GM19452 (cell line): Measurements from ENCODE around the gene EPGN.

ENCODE experiments used
- ATAC-seq: cut with Tn5 transposase; IDR thresholded peaks from one replicate; pipeline ENCODE4 v1.9.1; 2021; ENCODE audit not compliant: unreplicated experiment

Gene EPGN

DNA sequence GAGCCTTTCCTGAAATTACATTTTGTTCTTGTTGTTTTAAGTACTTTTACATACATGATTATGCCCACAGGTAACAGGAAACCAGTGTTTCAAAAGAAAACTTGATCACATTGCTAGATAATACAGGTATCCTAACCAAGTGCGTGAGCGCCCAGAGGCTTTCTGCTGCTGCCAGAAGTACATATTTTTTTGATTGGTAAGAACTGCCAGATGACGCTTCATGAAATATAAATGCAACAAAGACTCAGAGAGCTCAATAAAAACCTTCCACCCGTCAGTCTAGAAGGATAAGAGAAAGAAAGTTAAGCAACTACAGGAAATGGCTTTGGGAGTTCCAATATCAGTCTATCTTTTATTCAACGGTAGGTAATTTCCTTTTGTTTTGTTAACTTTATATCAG is at the start of gene EPGN:
Gene EPGN, plus strand, starts transcription at position 256 of the 400 bp plus-strand sequence. Its CDS starts 64 bp downstream, at position 320.
- ATAC-seq: no peak

DNA sequence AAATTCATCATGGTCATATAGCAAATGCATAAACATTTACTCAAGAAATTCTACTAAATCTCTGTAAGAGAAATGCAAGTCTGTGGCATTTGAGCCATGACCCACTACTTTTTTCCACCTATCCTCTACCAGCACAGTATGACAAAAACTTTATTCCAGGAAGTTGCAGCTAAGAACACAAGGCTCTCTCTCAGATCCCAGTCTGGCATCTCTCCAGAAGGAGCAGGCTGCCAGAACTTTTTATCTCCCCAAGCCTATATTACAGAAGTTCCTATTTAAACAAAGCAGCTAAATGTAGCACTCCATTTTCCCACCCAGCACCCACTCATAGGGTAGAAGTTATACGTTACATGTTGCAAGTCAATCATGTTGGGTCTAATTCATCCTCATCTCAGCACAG is 49.3 kb upstream of the EPGN start:
- no peak for ATAC-seq

- ATAC-seq: no peak
These were observed 48.2 kb upstream of the EPGN start for GRCh38 chr4:74260036-74260435.

GRCh38 chr4:74262522-74262921 is 45.7 kb upstream of the EPGN start:
- no peak for ATAC-seq

- no peak for ATAC-seq
These were observed 44.7 kb upstream of the EPGN start for GRCh38 chr4:74263551-74263950.

- no peak for ATAC-seq
These were observed 42.2 kb upstream of the EPGN start for GRCh38 chr4:74266081-74266480.

DNA sequence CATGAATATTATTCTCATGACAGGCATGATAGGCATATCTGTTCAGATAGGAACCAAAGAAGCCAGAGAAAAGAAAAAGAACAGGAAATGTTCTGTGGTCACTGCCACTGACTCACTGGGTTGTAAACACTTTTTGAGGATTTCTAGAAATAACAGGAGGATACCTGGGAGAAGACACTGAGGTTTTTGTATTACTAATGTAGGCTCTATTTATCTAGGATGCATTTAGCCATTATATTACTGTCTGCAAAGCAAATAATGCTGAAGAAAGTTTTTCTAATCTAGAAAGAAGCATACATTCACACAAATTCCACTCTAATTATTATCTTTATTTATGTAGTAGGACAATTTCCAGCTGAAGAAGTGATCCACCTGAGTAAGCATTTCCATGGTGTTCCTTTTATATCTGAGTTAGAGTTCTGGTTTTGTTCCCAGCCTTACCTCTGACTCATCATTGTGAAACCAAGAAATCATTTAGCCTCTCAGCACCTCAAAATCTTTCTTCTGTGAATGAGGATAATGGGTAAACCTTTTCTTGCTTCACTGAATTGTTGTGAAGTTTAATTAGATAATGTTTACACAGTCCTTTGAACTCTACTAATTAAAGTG is 40.2 kb upstream of the EPGN start:
- no peak for ATAC-seq

GRCh38 chr4:74268643-74269042 is 39.6 kb upstream of the EPGN start:
- no peak for ATAC-seq

GRCh38 chr4:74278490-74278889 is 29.8 kb upstream of the EPGN start:
- ATAC-seq: no peak

DNA sequence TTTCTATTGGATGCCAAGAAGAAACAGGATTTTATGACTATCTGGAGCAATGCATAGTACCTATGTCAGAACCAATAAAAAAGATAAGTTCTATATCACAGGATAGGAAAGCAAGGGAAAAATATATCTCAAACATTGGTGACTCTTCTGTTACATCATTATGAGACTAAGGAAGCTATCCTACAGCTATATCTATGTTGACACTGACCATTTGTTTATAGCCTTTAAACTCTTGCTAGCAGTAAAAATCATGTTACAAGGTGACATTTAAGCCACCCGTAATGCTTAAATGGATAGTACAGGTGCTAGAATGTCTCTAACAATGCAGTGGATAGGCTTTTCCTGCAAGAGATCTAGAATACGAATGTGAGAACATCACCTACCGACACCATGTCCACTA is 28.6 kb upstream of the EPGN start:
- ATAC-seq: no peak

DNA sequence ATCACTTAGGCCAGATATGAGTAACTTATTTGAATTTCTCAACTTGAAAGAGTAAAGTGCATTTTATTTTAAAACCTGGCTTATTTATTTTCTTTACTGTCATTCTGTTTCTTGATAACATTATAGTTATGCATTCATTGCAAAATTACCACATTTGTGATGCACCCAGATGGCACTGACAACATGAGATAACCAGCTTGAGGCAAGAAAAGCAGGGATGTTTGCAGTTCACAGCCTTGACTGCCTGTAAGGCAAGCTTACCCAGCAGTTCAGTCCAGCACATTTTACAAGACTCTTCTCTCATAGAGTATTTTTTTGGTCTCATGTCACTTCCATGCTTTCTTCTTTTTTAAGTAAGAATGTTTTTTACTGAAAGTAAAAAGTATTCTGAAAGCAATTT is 25.3 kb upstream of the EPGN start:
- no peak for ATAC-seq

- ATAC-seq: no peak
These were observed 24.7 kb upstream of the EPGN start for GRCh38 chr4:74283614-74284013.

GRCh38 chr4:74284053-74284452 is 24.2 kb upstream of the EPGN start:
- ATAC-seq: no peak

DNA sequence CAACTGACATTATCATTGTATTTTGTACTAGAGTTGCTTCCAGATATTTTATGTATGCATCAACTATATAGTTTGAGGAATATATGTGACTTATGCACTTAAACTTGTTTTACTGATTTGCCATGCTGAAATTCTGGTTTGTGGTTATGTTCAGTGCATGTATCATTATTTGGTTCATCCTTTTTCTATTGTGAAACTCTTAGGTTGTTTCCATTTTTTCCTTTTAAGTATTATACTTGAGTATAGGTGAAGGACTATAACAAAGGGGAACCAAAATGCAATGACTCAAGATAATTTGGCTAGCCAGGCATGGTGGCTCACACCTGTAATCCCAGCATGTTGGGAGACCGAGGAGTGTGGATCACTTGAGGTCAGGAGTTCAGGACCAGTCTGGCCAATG is 21.1 kb upstream of the EPGN start:
- no peak for ATAC-seq

- ATAC-seq: no peak
These were observed 20.5 kb upstream of the EPGN start for GRCh38 chr4:74287791-74288190.

DNA sequence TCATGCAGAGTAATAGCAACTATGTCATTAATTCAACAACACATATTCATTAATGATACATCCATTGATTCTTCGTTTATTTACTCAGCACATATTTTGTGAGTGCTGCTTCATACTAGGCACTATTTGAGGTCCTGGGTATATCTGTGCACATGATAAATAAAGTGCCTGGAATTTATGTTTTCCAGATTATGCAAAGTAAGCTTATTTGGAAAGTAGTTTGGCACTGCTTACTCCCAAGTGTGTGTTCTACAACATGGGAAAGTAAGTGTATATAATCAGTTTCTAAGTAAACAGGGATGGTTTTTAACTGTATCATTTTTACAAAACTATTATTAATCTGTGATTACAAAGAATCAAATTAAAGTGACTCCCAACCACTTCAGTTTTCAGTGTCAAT is 16.8 kb upstream of the EPGN start:
- ATAC-seq: no peak

- ATAC-seq: no peak
These were observed 16.0 kb upstream of the EPGN start for GRCh38 chr4:74292111-74292870.

DNA sequence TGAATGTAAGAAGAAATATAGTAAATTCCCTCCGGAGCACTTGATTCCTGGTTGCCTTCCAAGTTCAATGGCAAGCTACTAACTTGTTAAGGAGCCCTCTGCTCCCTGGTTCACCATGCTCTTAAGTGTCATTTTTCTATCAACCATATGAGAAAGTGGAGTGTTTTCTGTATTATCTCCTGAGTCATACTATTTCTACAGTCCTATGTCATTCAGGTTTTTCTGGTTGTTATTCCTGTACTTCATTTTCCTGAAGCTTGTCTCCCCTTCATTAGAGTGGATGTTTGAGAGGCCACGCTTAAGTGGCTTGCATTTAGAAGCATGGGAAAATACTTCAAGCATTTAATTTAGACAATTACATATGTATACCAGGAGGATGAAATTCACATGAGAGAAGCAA is 14.7 kb upstream of the EPGN start:
- no peak for ATAC-seq

- ATAC-seq: no peak
These were observed 13.6 kb upstream of the EPGN start for GRCh38 chr4:74294681-74295080.

DNA sequence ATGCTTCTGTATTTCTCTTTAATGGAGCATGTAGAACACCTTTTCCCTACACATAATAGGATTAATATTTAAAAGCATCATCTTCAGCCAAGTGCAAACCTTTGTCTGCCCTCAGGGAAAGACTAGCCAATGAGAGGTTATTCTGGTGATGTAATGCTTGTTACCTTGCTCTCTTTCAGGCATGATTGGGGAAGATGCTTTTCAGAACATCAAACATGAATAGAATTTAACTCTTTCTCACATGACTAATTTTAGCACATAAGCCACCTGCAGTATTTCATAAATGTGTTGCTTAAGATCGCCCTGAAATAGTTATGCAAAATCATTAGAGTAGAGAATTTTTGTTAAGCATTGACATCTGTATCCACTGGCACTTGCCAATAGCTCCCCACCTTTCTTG is 10.7 kb upstream of the EPGN start:
- no peak for ATAC-seq

DNA sequence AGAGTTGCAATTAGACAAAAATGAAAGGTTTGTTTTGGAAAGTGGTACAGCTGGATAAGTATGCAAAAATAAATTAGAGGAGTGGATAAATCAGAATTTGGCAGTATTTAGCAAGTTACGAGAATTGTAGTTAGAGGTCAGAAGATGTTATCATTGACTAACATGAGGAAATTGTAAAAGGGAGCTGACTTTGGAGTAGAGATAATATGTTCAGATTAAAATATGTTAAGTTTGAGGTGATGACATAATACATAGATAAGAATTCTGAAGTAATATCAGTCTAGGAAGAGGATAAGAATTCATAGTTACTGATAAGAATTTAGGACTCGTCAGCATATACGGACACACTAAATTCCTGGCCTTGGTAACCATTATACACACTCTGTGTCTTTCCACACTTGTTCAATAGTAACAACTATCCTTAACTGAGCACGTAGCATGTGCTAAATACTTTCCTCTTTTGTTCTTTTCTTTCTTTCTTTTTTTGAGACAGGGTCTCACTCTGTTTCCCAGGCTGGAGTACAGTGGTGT is 4.1 kb upstream of the EPGN start:
- no peak for ATAC-seq

DNA sequence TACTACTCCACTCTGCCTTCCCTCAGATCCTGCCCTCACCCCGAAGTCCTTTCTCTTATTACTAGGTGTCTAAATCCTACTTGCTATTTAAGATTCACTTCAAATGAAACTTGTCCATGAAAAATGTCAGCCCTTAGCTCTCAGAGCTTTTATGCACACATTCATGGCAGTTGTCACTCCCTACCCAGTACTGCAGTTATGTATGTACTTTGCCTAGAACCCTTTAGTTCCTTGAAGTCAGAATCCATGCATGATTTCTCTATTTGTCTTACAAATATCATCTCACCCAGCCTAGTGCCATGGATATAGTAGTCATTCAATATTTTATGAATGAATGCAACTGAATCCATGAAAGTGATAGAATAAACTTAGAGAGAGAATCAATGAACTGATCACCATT is 3.3 kb upstream of the EPGN start:
- ATAC-seq: no peak

GRCh38 chr4:74307170-74307569 is 1.1 kb upstream of the EPGN start:
- no peak for ATAC-seq
